ENCODE results near the gene EFCAB12.

Gene EFCAB12

GRCh38 chr3:129386984-129387383, 41.5 kb downstream of the EFCAB12 start:
- TF ChIP-seq EP300 (IDR thresholded peaks at IDR 0.05; ENCODE audit: borderline replicate concordance) (no peak), TCF12 (IDR thresholded peaks at IDR 0.05; ENCODE audit: low read depth) (no peak)

GRCh38 chr3:129384594-129385323, 43.7 kb downstream of the EFCAB12 start:
- TF ChIP-seq TAF1 (IDR thresholded peaks at IDR 0.05; ENCODE audit: low read depth) (no peak), REST (IDR thresholded peaks at IDR 0.05; ENCODE audit: low read depth) (no peak), TCF12 (IDR thresholded peaks at IDR 0.05; ENCODE audit: low read depth) (no peak), YY1 (IDR thresholded peaks at IDR 0.05; ENCODE audit: low read depth) (no peak), FOXM1 (IDR thresholded peaks at IDR 0.05; ENCODE audit: borderline replicate concordance, low read depth) (no peak), TEAD4 (IDR thresholded peaks at IDR 0.05) (no peak)

- TF ChIP-seq RAD21 (IDR thresholded peaks at IDR 0.05; ENCODE audit: low read depth): peak; percentile 85
- no peak for TF ChIP-seq ZBTB7A (IDR thresholded peaks at IDR 0.05; ENCODE audit: low read depth)
Observed at GRCh38 chr3:129383292-129383860, 45.1 kb downstream of the EFCAB12 start.

GRCh38 chr3:129382366-129382765, 46.1 kb downstream of the EFCAB12 start:
- no peak for TF ChIP-seq EP300 (IDR thresholded peaks at IDR 0.05; ENCODE audit: borderline replicate concordance)
- TF ChIP-seq RAD21 (IDR thresholded peaks at IDR 0.05; ENCODE audit: low read depth): no peak
- no peak for TF ChIP-seq MAX (IDR thresholded peaks at IDR 0.05)
- TF ChIP-seq FOXM1 (IDR thresholded peaks at IDR 0.05; ENCODE audit: borderline replicate concordance, low read depth): no peak
- TF ChIP-seq USF1 (IDR thresholded peaks at IDR 0.05): no peak
- TF ChIP-seq EGR1 (IDR thresholded peaks at IDR 0.05): no peak
- no peak for TF ChIP-seq CREB1 (IDR thresholded peaks at IDR 0.05; ENCODE audit: low read depth)
- TF ChIP-seq YY1 (IDR thresholded peaks at IDR 0.05; ENCODE audit: low read depth): no peak
- no peak for TF ChIP-seq CEBPB (IDR thresholded peaks at IDR 0.05)
- TF ChIP-seq TCF12 (IDR thresholded peaks at IDR 0.05; ENCODE audit: low read depth): no peak
- TF ChIP-seq ZBTB7A (IDR thresholded peaks at IDR 0.05; ENCODE audit: low read depth): no peak
- TF ChIP-seq TAF1 (IDR thresholded peaks at IDR 0.05; ENCODE audit: low read depth): no peak
- TF ChIP-seq NFIC (IDR thresholded peaks at IDR 0.05): no peak
- no peak for TF ChIP-seq TEAD4 (IDR thresholded peaks at IDR 0.05)
- no peak for TF ChIP-seq REST (IDR thresholded peaks at IDR 0.05; ENCODE audit: low read depth)

GRCh38 chr3:129379582-129380358, 48.7 kb downstream of the EFCAB12 start:
- 0 out of 2 replicates have a peak, but pooled peaks have one; percentile 6 for TF ChIP-seq CEBPB (IDR thresholded peaks at IDR 0.05)
- TF ChIP-seq FOXM1 (IDR thresholded peaks at IDR 0.05; ENCODE audit: borderline replicate concordance, low read depth): no peak
- no peak for TF ChIP-seq ZBTB7A (IDR thresholded peaks at IDR 0.05; ENCODE audit: low read depth)

- TF ChIP-seq CEBPB (IDR thresholded peaks at IDR 0.05) (no peak), YY1 (IDR thresholded peaks at IDR 0.05; ENCODE audit: low read depth) (no peak), FOXM1 (IDR thresholded peaks at IDR 0.05; ENCODE audit: borderline replicate concordance, low read depth) (no peak), USF1 (IDR thresholded peaks at IDR 0.05) (no peak), NFIC (IDR thresholded peaks at IDR 0.05) (no peak), EP300 (IDR thresholded peaks at IDR 0.05; ENCODE audit: borderline replicate concordance) (no peak), ZBTB7A (IDR thresholded peaks at IDR 0.05; ENCODE audit: low read depth) (no peak)
Observed at GRCh38 chr3:129378949-129379348, 49.5 kb downstream of the EFCAB12 start.
